ENCODE measurements around the gene NBAS. TPM values are rescaled to one million over a fixed set of nuclear protein-coding genes. Genes with fewer than 3 reads are reported as not detected.

The NBAS gene
- total RNA-seq, 1 experiment from 2014 or later: 32.5 TPM

- no CpG with 5 or more reads among the region's 11 CpGs for WGBS (ENCODE audit: extremely low coverage, insufficient read length, low lambda C conversion rate)
- no peaks in the 10 kb centered on the region for H3K9me3 Mint-ChIP-seq
- Histone ChIP-seq H3K27me3 (ENCODE audit: insufficient read depth, low read length) (no peaks in the 10 kb centered on the region), H2BK12ac (ENCODE audit: insufficient read length, low read depth, low read length) (no peak overlapping the region), H3K14ac (ENCODE audit: insufficient read depth, low read length) (no peak overlapping the region), H3T11ph (ENCODE audit: low read length) (no peak overlapping the region), H2AFZ (ENCODE audit: low read length) (no peak overlapping the region), H4K5ac (ENCODE audit: insufficient read length, low read depth, low read length) (no peak overlapping the region), H2AK5ac (ENCODE audit: insufficient read length, low read length) (no peak overlapping the region), H2BK120ac (ENCODE audit: low read depth, low read length, poor library complexity, severe bottlenecking) (no peak overlapping the region), H3K4me1 (ENCODE audit: insufficient read depth, low read length) (no peaks in the 10 kb centered on the region), H3K79me1 (ENCODE audit: insufficient read depth, low read depth, low read length, poor library complexity, severe bottlenecking) (no peaks in the 10 kb centered on the region), H3K79me2 (ENCODE audit: insufficient read depth, low read length) (no peaks in the 10 kb centered on the region), H4K91ac (ENCODE audit: insufficient read length, low read depth, low read length) (no peak overlapping the region), H3K4me2 (ENCODE audit: insufficient read depth, insufficient read length, low read length) (no peak overlapping the region), H2BK20ac (ENCODE audit: low read depth, low read length, poor library complexity, severe bottlenecking) (no peak overlapping the region), H4K8ac (replicated peaks; ENCODE audit: insufficient read length, low read depth, low read length) (no peak overlapping the region), H4K20me1 (ENCODE audit: control insufficient read depth, insufficient read depth, insufficient read length) (no peaks in the 10 kb centered on the region), H3K18ac (ENCODE audit: insufficient read length, low read depth, low read length) (no peak overlapping the region), H3K4ac (ENCODE audit: low read depth, low read length) (no peak overlapping the region), H3K23me2 (ENCODE audit: insufficient read length, low read depth, low read length, poor library complexity, severe bottlenecking) (no peaks in the 10 kb centered on the region), H3K9me3 (ENCODE audit: control insufficient read depth, low read depth, low read length) (no peaks in the 10 kb centered on the region), H3K27ac (ENCODE audit: insufficient read length, low read depth, low read length) (no peak overlapping the region), H3K56ac (ENCODE audit: insufficient read length, low read depth, low read length) (no peak overlapping the region), H3K23ac (ENCODE audit: insufficient read length, low read depth, low read length) (no peak overlapping the region), H3K9ac (ENCODE audit: extremely low read depth, insufficient read length, low read length) (no peak overlapping the region), H2BK5ac (ENCODE audit: insufficient read length, low read length) (no peak overlapping the region), H2BK15ac (ENCODE audit: low read depth, low read length) (no peak overlapping the region)
- no peak for DNase-seq
- H3K4me3 Mint-ChIP-seq: no peak overlapping the region
- H3K36me3 Mint-ChIP-seq (ENCODE audit: insufficient read depth in 1 of 3, low read depth in 3 of 3): peaks cover 3 to 9% (median 4%) of the 10 kb centered on the region in 3 experiments; a peak in 6 of 7 replicates
- no peaks in the 10 kb centered on the region for H3K27me3 Mint-ChIP-seq (ENCODE audit: low read depth)
- no peaks in the 10 kb centered on the region; a peak in 1 of 4 replicates for H3K4me1 Mint-ChIP-seq
- no peak overlapping the region for H3K27ac Mint-ChIP-seq
- peak; percentile 71 for TF ChIP-seq CTCF (conservative IDR thresholded peaks at IDR 0.05)
Measured at GRCh38 chr2:15546297-15547098, 14.6 kb downstream of the NBAS start.
